Vagina (tissue), 2 donors: ENCODE results near the gene MALRD1.

Experiments
- POLR2A ChIP-seq, 2 donors: fragments of 450-650 bp; IDR thresholded peaks; one replicate each; pipeline ENCODE4 v1.6.1; 2017; ENCODE audit warnings: antibody characterized with exemption in 2 of 2, mild to moderate bottlenecking in 2 of 2, moderate library complexity in 2 of 2
- POLR2AphosphoS5 ChIP-seq, 2 donors: sonication (generic); formaldehyde crosslinking; IDR thresholded peaks; one replicate each; pipeline ENCODE4 v1.9.0; 2017; ENCODE audit warnings: antibody characterized with exemption in 2 of 2, mild to moderate bottlenecking in 2 of 2, low read depth in 1 of 2; ENCODE audit not compliant: insufficient read depth in 1 of 2
- TF ChIP-seq, protein P1 (sequence below), 3 experiments: fragments of 450-650 bp in 2 of 3; fragments of 200-600 bp in 1 of 3; sonication (generic) in 1 of 3; IDR thresholded peaks; one replicate each; pipeline ENCODE4 v1.5.1; 2017 to 2019; ENCODE audit warnings: antibody characterized with exemption in 3 of 3, mild to moderate bottlenecking in 2 of 3, moderate library complexity in 2 of 3

DNA sequence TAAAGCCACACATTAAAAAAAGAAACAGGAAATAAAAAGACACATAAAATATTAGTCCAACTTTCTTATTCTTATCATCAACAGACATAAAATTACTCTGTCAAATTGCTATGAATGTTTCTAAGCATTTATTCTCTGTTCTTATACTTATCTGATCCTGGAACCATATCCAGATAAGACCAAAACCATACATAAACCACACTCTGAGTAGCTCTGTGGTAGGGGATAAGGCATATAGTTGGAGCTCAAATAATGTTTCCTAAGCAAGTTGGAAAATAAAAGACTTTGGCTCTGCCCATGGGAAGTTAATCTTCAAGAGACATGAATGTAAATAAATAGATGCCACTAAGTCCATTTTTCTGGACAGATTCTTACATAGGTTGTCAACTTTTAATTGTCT lies 664.6 kb downstream of the MALRD1 start:
- TF ChIP-seq POLR2AphosphoS5 (IDR thresholded peaks at IDR 0.05; ENCODE audit: insufficient read depth in 1 of 2, low read depth in 1 of 2) (no peak), POLR2A (IDR thresholded peaks at IDR 0.05) (no peak)
- TF ChIP-seq, protein P1, sequence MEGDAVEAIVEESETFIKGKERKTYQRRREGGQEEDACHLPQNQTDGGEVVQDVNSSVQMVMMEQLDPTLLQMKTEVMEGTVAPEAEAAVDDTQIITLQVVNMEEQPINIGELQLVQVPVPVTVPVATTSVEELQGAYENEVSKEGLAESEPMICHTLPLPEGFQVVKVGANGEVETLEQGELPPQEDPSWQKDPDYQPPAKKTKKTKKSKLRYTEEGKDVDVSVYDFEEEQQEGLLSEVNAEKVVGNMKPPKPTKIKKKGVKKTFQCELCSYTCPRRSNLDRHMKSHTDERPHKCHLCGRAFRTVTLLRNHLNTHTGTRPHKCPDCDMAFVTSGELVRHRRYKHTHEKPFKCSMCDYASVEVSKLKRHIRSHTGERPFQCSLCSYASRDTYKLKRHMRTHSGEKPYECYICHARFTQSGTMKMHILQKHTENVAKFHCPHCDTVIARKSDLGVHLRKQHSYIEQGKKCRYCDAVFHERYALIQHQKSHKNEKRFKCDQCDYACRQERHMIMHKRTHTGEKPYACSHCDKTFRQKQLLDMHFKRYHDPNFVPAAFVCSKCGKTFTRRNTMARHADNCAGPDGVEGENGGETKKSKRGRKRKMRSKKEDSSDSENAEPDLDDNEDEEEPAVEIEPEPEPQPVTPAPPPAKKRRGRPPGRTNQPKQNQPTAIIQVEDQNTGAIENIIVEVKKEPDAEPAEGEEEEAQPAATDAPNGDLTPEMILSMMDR (IDR thresholded peaks at IDR 0.05): no peak
